Measurements from ENCODE around the gene CRAT.

DNA sequence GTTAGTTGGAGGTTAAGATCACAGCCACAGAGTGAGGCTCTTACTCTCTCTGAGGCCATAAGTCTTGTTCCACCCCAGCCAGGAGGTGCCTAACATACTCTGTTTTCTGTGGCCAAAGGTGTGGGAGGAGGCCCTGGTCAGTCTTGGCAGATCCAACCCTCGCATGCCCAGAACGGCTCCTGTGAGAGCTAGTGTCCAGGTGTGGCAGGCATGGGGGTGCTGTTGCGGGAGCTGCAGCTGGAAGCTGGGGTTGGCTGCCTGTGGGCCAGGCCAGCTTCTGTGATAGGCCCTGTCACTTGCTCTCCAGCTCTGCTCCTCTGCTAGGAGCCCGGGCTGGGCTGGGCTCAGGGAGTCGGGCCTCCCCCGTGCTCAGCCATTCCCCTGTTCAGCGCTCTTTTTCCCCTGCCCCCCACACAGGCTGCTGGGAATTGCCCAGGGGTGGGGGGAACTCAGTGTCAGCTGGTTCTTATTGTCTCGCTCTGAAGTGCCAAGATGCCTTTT is 35.9 kb upstream of the CRAT start:
- TF ChIP-seq, protein P1, sequence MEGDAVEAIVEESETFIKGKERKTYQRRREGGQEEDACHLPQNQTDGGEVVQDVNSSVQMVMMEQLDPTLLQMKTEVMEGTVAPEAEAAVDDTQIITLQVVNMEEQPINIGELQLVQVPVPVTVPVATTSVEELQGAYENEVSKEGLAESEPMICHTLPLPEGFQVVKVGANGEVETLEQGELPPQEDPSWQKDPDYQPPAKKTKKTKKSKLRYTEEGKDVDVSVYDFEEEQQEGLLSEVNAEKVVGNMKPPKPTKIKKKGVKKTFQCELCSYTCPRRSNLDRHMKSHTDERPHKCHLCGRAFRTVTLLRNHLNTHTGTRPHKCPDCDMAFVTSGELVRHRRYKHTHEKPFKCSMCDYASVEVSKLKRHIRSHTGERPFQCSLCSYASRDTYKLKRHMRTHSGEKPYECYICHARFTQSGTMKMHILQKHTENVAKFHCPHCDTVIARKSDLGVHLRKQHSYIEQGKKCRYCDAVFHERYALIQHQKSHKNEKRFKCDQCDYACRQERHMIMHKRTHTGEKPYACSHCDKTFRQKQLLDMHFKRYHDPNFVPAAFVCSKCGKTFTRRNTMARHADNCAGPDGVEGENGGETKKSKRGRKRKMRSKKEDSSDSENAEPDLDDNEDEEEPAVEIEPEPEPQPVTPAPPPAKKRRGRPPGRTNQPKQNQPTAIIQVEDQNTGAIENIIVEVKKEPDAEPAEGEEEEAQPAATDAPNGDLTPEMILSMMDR (IDR thresholded peaks at IDR 0.05) = no peak
- TF ChIP-seq EZH2 (IDR thresholded peaks at IDR 0.05) = no peak

Measured in neural progenitor cell (in vitro differentiated cells).